Measurements from ENCODE around the gene TTC9B.

The TTC9B gene

GRCh38 chr19:40217934-40218890 is at the start of gene TTC9B:
TTC9B (minus strand) TSS chr19:40218384; CDS start chr19:40218381, 3 bp downstream.
- DNase-seq (ENCODE audit: extremely low read depth, low read depth): no peak
- no peak for TF ChIP-seq CTCF (IDR thresholded peaks at IDR 0.05; ENCODE audit: low read depth, low read length, missing control alignments)
- H3K4me3 ChIP-seq (replicated peaks; ENCODE audit: low read depth, low read length): no peak within 1 kb of the TSS

DNA sequence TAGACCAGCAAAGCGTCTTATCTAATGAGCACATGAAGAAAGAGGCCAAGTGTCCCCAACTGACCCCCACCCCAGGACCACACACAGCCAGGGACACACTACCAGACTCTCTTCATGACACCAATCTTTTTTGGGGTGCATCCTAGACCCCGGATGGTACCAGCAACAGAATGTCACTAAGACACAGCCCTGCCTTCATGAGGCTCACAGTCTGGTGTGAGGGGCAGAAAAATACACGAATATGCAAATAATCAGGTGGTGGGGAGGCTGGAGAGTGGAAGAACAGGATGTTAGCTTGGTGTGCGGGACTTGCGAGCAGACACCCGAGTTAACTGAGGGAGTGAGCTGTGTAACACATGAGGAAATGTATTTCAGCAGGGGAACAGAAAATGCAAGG is 49.4 kb upstream of the TTC9B start:
- H3K4me3 ChIP-seq (replicated peaks; ENCODE audit: low read depth, low read length): no peak overlapping the region

DNA sequence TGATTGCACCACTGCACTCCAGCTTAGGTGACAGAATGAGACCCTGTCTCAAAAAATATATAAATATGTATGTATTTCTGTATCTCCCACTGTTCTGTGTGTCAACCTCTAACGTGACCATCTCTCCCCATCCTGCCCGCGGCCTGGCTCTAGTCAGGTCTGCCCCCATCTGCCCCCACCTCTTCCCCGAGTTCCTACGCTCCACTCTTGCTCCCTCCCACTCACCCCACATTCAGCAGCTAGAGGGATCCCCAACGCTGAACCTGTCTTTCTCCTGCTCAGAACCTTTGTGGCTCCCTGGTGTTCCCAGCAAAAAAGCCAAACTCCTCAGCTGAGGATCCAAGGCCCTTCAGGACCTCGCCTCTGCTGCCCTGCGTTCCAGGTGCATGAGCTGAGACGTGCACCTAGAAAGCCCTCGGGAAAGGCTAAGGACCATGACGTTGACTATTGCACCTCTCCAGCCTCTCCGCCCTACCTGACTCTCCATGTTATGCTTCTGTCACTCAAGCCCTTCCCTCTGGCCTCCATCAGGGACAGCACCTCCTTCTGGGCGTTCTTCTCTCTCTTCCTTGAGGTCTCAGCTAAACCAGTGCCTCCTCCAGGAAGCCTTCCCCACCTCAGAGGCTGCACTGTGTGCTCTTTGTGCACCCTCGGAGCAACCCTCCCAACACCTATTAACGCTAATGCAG is 48.9 kb upstream of the TTC9B start:
- DNase-seq (ENCODE audit: extremely low read depth, low read depth): no peak
- no peak overlapping the region for H3K4me3 ChIP-seq (replicated peaks; ENCODE audit: low read depth, low read length)
- TF ChIP-seq CTCF (IDR thresholded peaks at IDR 0.05; ENCODE audit: low read depth, low read length, missing control alignments): no peak

More for the DNA sequence above, 49.4 kb upstream of the TTC9B start:
- no peak for DNase-seq (ENCODE audit: extremely low read depth, low read depth)
- no peak for TF ChIP-seq CTCF (IDR thresholded peaks at IDR 0.05; ENCODE audit: low read depth, low read length, missing control alignments)

DNA sequence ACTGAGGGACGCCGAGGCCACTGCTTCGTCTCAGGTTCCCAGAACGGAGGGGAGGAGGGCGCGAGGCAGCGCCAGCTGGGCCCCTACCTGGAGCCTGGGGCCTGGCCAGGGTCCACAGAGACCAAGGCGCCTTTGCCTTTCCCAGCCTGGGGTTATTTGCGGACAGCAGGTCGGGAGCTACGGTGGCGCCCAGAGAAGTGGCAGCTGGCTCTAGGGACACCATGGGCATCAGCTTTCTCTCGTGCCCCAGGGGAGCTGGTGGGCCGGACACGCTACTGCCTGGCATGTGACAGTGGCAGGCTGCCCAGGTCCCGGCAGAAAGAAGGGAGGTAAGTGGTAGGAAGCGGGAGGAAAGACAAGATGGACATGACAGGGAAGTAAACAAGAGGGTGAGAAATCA is 47.9 kb upstream of the TTC9B start:
- TF ChIP-seq CTCF (IDR thresholded peaks at IDR 0.05; ENCODE audit: low read depth, low read length, missing control alignments): no peak
- no peak overlapping the region for H3K4me3 ChIP-seq (replicated peaks; ENCODE audit: low read depth, low read length)

DNA sequence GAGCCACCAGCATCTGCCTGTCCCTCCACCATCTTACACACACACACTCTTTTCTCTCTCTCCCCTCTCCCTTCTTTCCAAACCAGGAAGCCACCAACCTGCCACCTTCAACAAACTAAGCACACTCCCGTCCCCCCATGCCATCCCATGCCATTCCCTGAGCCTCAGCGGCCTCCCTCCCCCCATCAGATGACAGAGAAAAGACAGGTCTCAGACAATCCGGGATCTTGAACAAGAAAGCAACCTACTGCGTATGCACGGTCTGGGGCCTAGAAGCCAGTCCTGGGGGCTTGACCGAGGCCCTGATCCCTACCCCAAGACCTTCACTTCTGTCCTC is 47.5 kb upstream of the TTC9B start:
- no peak overlapping the region for H3K4me3 ChIP-seq (replicated peaks; ENCODE audit: low read depth, low read length)
- no peak for DNase-seq (ENCODE audit: extremely low read depth, low read depth)
- TF ChIP-seq CTCF (IDR thresholded peaks at IDR 0.05; ENCODE audit: low read depth, low read length, missing control alignments): no peak

More for the DNA sequence above, 47.9 kb upstream of the TTC9B start:
- DNase-seq (ENCODE audit: extremely low read depth, low read depth): no peak

- H3K4me3 ChIP-seq (replicated peaks; ENCODE audit: low read depth, low read length): no peak overlapping the region
- no peak for DNase-seq (ENCODE audit: extremely low read depth, low read depth)
- no peak for TF ChIP-seq CTCF (IDR thresholded peaks at IDR 0.05; ENCODE audit: low read depth, low read length, missing control alignments)
Observed at GRCh38 chr19:40265055-40265762, 47.0 kb upstream of the TTC9B start.

Measured in HFF-Myc (cell line).